GM10248 (cell line): ENCODE measurements around the gene RPL9.

Source experiments
- CTCF ChIA-PET: fragments of 300-600 bp; sonication (Branson Sonifier 250); formaldehyde crosslinking; extraction: SDS; loops from one replicate; lab custom pipeline; 2021; ENCODE audit warnings: antibody characterized with exemption; lab: Yijun Ruan, JAX
- POLR2A ChIA-PET: fragments of 350-650 bp; sonication (Branson Sonifier 250); formaldehyde crosslinking; extraction: SDS; loops from one replicate; lab custom pipeline; 2020; ENCODE audit warnings: antibody characterized with exemption; lab: Yijun Ruan, JAX
- DNase-seq: peaks from one replicate; pipeline ENCODE4 v3.0.0; 2012; ENCODE audit errors: extremely low spot score
- TF ChIP-seq, protein P1 (sequence below): IDR thresholded peaks from 2 replicates; pipeline ENCODE4 v1.5.1; 2012; ENCODE audit warnings: mild to moderate bottlenecking, low read depth; ENCODE audit errors: extremely low read depth, missing control alignments, control extremely low read depth

RPL9 gene

GRCh38 chr4:39455486-39455885 lies 3.2 kb downstream of the RPL9 start:
- POLR2A ChIA-PET: interaction anchor here (0.7 to 1.0 kb wide), 3 partner anchors 9 to 1380 kb away, joined by 3 to 4 read pairs (median 3); no protein-coding TSS in a partner anchor
- TF ChIP-seq, protein P1, sequence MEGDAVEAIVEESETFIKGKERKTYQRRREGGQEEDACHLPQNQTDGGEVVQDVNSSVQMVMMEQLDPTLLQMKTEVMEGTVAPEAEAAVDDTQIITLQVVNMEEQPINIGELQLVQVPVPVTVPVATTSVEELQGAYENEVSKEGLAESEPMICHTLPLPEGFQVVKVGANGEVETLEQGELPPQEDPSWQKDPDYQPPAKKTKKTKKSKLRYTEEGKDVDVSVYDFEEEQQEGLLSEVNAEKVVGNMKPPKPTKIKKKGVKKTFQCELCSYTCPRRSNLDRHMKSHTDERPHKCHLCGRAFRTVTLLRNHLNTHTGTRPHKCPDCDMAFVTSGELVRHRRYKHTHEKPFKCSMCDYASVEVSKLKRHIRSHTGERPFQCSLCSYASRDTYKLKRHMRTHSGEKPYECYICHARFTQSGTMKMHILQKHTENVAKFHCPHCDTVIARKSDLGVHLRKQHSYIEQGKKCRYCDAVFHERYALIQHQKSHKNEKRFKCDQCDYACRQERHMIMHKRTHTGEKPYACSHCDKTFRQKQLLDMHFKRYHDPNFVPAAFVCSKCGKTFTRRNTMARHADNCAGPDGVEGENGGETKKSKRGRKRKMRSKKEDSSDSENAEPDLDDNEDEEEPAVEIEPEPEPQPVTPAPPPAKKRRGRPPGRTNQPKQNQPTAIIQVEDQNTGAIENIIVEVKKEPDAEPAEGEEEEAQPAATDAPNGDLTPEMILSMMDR: no peak
- DNase-seq: no peak
- CTCF ChIA-PET: interaction anchor here (1.0 to 1.9 kb wide), 2 partner anchors 9 to 14 kb away, joined by 4 to 10 read pairs; no protein-coding TSS in a partner anchor

- no peak for DNase-seq
- CTCF ChIA-PET: interaction anchor here (1.1 kb wide), 1 partner anchor 12 kb away, joined by 3 read pairs; no protein-coding TSS in a partner anchor
- POLR2A ChIA-PET: interaction anchor here (0.6 to 0.7 kb wide), 3 partner anchors 60 to 1369 kb away, joined by 4 to 6 read pairs (median 4); no protein-coding TSS in a partner anchor
- TF ChIP-seq, protein P1: no peak
These were observed 5.0 kb downstream of the RPL9 start for GRCh38 chr4:39453738-39454137.

- TF ChIP-seq, protein P1: no peak
- POLR2A ChIA-PET: interaction anchor here (0.7 to 1.0 kb wide), 4 partner anchors 13 to 1368 kb away, joined by 3 to 6 read pairs (median 4); no protein-coding TSS in a partner anchor
- DNase-seq: no peak
- CTCF ChIA-PET: interaction anchor here (1.1 to 1.4 kb wide), 2 partner anchors 13 to 16 kb away, joined by 3 to 5 read pairs; no protein-coding TSS in a partner anchor
These were observed 5.7 kb downstream of the RPL9 start for GRCh38 chr4:39452860-39453587.

DNA sequence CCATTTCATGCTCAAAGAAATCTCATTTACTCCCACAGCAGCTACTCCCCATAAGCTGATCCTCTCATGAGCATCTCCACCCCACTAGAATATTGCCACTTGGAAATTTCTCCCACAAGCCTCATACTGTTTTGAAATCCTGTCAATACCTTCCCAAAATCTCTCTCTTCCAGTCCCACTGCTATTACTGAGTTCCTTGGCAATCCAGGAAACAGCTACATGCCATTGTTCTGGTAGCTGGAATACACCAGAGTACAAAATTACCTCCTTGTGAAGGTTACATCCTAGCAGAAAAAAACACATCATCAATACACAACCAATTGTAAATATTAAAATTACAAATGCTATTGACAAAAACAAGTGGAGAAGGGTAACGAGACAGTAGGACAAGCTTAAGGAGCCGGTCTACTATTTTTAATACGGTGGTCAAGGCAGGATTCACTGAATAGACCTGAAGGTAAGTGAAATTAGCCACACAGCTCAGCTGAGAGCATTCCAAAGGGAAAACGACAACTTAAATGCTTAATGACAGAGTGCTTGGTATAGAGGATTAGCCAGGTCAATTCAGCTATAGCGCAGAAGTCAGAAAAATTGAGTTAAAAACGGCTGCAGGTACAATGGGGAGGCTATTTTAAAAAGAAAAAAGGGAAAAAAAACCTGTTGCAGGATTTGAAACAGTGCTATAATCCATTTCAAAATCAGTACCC lies 6.4 kb downstream of the RPL9 start:
- no peak for DNase-seq
- ChIA-PET POLR2A (interaction anchor here (0.7 to 1.0 kb wide), 3 partner anchors 12 to 1602 kb away, joined by 3 to 4 read pairs (median 3); no protein-coding TSS in a partner anchor), CTCF (interaction anchor here (1.4 kb wide), 1 partner anchor 17 kb away, joined by 5 read pairs; no protein-coding TSS in a partner anchor)
- TF ChIP-seq, protein P1: no peak

GRCh38 chr4:39451423-39452023 lies 7.2 kb downstream of the RPL9 start:
- CTCF ChIA-PET: interaction anchor here (0.6 to 1.4 kb wide), 2 partner anchors 17 to 422 kb away, joined by 3 to 5 read pairs; no protein-coding TSS in a partner anchor
- POLR2A ChIA-PET: interaction anchor here (0.7 kb wide), 1 partner anchor 1601 kb away, joined by 3 read pairs; no protein-coding TSS in a partner anchor
- DNase-seq: no peak
- TF ChIP-seq, protein P1: no peak
